IPS DF 4.7 (cell line): ENCODE data around the gene PRSS57.
"Not testable (repeated sequence)": the region's sequence is repeated elsewhere in the genome, so short reads cannot be mapped to it uniquely, and the experiment has no call there.

Experiments used
- DNase-seq: peaks from one replicate; pipeline ENCODE4 v3.0.0-alpha.2; 2013; ENCODE audit warnings: low spot score; ENCODE audit errors: extremely low read depth

Gene PRSS57

DNA sequence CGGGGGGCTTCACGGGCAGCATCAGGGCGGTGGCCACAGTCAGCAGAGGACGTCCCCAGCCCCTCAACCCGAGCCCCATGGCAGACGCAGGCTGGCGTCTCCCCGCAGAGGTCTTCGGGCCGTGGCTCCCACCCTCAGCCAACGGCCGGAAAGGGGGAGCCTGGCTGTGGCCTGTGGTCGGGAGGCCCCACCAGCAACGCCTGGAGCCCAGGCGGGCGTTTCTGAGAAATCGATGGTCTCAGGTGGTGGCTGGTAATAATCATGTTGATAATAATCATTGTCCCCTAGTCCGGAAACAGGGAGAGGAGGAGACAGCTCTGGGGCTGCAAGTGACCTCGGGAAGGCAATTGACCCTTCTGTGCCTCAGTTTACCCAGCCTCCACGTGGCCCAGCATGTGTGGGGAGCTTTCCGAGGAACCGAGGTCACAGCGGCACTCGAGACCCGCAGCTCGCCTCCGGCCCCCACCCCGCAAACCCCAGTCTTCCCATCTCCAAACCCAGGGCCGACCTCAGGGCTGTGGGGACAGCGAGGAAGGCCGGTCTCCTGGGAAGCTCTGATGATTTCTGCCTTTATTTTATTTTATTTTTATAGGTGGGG lies at the start of gene PRSS57:
Gene PRSS57 (minus strand): TSS at position 101 of the 598 bp plus-strand sequence. CDS start 22 bp downstream, at position 79.
- no peak for DNase-seq

DNA sequence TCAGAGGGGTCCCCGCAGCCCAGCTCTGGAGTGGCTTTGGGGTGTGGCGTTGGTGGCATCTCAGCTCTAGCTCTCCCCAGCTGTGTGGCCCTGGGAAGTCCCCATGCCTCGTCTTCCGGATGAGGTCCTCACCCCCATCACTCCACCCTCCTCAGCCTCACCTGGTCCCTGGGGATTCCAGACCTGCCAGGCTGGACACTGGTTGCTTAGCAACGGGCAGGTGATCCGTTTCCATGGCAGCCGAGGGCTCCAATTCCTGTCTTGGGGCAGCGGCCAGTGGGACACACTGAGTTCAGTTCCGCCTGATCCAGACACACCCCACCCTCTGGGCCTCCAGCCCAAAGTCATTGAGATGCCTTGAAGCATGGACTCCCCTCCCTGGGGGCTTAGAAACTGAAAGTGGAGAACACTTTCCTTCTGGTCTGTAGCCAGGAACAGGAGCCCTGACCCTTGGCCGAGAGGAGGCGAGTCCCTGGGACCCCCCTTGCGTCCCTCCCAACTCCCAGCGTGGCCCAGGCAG lies 48.0 kb upstream of the PRSS57 start:
- no peak for DNase-seq

DNA sequence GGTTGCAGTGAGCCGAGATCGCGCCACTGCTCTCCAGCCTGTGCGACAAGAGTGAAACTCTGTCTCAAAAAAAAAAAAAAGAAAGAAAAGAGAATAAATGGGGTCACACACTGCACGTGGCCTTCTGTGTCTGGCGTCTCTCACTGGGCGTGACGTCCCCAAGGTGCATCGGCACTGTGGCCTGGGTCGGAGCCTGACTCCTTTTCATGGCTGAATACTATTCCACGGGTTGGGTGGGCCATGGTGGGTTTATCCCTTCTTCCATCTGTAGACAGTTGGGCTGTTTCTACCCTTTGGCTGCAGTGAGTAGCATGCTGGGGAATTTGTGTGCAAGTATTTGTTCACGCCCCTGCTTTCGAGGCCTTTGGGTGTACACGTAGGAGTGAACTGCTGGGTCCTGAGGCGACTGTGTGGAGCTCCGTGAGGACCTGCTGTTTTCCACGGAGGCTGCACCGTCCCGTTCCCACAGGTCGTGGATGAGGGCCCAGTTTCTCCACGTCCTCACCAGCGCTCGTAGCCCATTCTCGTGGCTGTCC lies 47.4 kb upstream of the PRSS57 start:
- DNase-seq = no peak

DNA sequence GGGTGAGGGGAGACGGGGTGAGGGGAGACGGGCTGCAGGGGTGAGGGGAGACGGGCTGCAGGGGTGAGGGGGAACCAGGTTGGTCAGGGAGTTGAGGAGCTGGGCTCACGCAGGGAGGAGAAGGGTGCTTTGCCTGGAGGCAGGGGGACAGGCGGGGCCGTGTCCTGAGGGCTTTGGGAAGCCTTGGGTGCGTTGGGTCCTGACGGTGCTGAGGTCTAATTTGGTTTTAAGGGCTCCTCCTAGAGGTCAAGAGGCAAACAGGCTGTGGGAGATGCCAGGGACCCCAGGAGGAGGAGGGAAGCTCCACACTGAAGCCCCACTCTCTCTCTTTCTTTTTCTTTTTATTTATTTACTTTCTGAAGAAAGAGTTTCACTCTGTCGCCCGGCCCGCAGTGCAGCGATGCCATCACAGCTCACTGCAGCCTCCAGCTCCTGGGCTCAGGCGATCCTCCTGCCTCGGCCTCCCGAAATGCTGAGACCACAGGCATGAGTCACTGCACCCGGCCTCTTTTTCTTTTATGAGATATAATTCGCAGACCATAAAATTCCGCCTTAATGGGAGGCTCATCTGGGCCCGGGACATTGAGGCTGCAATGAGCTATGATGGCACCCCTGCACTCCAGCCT lies 46.4 kb upstream of the PRSS57 start:
- DNase-seq = no peak

DNA sequence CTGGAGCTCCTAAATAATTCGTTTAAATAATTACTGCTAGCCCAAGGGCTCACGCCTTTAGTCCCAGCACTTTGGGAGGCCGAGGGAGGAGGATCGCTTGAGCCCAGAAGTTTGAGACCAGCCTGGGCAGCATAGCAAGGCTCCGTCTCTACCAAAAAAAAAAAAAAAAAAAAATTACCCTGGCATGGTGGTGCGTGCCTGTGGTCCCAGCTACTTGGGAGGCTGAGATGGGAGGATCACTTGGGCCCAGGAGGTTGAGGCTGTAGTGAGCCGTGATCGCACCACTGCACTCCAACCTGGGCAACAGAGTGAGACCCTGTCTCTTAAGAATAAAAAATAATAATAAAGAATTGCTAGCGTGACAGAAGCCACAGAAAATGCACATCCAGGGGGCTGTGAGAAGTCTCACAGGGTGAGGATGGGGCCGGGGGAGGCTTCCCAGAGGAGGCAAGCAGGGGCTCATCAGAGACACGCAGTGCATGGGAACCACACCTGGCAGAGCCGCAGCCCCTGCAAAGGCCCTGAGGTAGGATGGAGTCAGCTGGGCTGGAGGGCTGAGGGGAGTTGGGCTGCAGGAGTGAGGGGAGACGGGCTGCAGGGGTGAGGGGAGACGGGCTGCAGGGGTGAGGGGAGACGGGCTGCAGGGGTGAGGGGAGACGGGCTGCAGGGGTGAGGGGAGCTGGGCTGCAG lies 45.7 kb upstream of the PRSS57 start:
- DNase-seq = not testable (repeated sequence)

DNA sequence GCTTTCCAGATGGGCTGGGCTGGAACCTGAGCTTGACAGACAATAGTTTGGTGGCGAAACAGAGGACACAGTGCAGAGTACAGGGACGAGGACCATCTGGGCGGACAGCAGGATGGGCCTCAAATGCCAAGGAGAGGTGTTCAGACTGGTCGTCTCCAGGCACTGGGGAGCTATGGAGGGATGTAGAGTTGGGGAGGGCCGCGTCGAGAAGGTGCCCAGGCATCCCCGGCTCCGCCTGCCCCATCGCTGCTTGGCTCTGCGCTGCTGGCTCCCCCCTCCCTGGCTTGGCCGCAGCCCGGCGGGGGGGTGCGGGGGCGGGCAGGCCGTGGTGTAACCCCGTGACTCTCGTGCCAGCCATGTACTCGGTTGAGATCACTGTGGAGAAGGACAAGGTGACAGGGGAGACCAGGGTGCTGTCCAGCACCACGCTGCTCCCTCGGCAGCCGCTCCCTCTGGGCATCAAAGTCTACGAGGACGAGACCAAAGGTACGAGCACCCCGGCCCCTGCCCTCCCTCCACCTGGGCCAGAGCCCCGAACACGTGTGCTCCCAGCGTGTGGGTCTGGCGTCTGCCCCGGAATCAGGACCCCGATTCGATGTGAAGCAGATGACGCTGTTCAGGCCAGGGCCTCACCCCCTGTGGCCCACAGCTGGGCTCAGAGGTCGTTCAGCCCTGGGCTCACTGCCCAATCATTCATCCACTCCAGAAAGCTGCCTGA lies 44.9 kb upstream of the PRSS57 start:
- DNase-seq = no peak

DNA sequence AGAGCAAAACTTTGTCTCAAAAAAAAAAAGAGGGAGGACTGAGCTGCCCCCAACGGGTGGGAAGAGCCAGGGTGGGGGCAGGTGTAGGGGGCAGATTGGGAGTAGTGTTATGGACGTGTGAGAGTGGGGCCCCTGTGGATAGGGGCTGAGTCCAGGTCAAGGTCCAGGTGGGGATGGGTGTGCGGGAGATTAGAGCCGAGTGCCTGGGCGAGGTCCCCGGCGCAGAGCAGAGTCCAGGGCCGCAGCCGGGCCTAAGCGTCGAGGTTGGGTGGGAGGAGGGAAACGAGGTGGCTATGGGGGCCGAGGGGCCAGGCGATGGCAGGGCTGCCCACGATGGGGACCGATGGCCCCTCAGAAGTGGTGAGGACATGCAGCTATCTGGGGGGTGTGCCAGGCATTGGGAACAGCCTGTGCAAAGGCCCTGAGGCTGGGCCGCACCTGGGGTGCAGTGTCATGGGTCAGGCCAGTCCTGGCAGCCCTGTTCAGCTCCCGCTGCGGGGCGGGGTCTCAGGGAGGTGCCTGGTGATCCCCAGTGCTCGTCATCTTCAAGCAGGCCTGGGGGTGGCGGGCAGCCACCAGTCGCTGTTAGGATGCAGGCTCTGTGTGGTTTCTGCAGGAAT lies 43.4 kb upstream of the PRSS57 start:
- no peak for DNase-seq

DNA sequence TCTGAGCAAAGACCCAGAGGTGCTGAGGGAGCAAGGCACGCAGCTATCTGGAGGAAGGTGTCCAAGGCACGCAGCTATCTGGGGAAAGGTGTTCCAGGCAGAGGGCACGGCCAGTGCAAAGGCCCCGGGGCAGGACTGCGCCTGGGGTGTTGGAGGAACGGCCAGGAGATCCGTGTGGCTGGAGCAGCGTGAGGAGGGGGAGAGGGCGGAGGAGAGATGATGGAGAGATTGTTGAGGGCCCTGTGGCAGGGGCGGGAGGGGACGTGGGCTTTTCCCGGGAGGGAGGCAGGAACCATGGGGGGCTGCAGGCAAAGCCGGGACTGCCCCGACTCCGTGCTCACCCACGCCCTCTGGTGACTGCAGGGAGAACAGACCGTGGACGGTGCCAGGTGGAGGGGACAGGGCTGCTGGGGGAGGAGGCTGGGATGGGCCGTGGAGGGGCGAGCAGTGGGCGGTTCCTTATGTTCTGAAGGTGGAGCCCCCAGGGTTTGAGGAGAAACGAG lies 42.4 kb upstream of the PRSS57 start:
- DNase-seq = no peak

DNA sequence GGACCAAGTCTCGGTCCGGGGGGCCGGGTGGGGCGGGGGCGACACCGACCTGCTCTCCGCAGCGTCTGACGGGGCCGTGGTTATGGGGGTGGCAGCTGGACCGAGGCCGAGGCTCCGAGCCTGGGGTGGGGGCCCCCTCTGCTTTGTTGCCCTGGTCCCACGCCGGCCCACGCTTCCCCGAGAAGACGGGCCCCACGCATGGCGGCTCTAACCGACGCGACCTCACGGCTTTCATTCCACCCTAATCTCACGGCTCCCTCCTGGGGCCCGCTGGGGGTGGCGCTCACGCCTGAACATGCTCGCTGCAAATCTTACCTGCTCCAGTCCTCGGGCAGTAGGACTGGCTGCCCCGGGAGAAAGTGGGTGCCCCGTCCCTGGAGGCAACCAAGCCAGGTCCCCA lies 40.9 kb upstream of the PRSS57 start:
- DNase-seq = no peak

DNA sequence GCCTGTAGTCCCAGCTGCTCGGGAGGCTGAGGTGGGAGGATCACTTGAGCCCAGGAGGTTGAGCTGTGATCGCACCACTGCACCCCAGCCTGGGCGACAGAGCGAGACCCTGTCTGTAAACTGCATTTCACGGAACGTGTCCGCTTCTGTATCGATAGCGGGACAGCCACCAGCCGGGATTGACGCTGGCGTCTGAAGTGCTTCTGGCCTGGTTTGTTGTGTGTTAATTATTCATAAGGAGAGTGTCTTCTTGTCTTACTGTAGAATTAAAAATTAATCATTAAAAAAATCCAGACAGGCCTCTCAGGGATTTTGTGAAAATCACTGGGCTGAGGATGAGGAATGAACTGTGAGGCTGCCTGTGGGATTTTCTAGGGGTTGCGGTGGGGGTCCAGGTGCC lies 39.5 kb upstream of the PRSS57 start:
- DNase-seq = no peak

DNA sequence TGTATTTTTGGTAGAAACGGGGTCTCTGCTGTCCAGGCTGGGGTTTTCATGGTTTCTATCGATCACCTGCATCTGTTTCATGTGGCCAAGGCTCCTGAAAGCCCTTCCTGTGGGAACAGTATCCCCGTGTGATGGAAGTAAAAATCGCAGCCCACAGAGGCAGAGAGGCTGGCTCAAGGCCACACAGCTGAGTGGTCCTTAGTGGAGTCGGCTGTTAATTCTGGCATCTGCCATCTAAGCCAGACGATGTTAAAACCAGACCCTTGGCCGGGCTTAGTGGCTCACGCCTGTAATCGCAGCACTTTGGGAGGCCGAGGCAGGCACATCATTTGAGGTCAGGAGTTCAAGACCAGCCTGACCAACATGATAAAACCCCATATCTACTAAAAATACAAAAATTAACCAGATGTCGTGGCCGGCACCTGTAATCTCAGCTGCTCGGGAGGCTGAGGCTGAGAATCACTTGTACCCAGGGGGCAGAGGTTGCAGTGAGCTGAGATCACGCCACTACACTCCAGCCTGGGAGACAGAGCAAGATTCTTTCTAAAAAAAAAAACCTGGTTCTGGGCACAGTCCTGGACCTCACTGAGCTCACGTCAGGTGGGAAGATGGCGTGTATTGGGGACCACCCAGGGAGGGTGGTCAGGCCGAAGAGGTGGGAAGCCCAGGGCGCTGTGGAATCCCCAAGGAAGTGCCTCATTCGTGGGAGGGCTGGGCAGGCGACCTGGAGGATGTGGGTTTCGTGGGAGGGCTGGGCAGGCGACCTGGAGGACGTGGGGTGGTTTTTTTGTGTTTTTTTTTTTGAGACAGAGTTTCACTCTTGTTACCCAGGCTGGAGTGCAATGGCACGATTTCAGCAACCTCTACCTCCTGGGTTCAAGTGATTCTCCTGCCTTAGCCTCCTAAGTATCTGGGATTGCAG lies 37.2 kb upstream of the PRSS57 start:
- DNase-seq = no peak

DNA sequence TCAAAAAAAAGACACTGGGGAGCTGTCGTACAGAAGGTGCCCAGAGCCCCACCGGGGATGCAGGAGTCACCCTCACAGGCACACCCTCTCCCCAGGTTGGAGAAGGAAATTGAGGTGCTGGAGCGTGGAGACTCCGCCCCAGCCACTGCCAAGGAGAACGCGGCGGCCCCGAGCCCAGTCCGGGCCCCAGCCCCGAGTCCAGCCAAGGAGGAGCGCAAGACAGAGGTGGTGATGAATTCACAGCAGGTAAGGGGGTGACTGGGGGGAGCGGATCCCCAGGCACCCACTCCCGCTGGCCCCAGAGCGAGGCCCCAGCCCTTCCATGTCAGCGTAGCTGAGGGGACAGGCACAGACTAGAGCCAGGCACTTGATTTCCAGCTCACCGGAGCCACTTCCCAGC lies 35.7 kb upstream of the PRSS57 start:
- no peak for DNase-seq

DNA sequence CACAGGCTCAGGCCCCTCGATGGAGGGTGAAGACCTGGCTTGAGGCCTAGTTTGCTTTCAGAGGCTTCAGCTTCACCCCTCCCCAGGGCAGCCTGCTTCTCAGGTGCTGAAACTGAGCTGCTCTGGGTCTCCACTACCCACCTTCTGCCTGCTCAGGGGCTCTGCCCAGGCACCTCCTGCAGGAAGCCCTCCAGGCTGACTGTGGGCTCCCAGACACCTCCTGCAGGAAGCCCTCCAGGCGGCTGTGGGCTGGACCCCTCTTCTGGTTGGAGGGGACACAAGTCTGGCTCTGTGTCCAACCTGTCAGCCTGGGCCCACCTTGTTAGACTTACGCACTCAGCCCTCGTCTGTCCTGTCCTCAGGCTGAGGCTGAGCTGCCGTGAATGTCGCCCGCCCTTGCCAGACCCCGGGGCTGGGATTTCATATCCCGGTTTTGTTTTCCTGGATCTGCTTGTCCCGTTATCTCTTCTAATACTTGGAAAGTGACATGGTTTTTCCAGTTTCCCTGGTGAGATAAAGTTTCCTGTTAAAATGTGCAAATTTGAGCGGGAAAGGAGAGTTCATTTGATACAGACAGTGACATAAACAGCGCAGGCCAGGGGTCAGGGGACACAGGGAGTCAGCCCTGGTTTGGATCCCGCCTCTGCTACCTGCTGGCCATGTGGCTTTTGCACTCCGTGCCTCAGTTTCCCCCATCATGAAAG lies 34.9 kb upstream of the PRSS57 start:
- no peak for DNase-seq

DNA sequence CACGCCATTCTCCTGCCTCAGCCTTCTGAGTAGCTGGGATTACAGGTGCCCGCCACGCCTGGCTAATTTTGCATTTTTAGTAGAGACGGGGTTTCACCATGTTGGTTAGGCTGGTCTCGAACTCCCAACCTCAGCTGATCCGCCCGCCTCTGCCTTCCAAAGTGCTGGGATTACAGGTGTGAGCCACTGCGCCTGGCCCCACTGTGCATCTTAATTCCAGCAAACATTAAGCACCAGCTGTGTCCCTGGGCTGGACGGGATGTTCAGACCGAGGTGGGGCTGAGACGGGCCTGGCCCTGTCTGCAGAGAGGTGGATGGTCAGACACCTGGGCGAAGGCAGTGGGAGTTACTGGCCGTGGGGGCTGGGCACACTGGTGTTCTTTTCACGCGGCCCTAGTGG lies 34.3 kb upstream of the PRSS57 start:
- DNase-seq = not testable (repeated sequence)

DNA sequence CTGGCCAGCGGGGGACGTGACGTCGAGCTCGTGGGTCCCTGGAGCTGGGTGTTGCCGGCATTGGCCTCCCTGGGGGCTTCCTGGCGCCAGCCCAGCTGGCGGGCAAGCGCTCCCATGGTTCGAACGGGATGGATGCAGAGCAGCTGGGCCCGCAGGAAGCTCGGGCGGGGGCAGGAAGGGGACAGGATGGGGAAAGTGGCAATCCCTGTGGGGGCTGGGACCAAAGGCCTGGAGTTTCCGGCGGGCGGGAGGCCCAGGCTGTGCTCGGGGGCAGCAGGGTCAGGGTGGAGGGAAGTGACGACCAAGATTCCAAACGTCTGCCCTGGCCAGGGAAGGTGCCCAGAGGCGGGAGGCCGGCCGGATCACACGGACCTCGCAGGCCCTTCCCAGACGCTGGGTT lies 32.8 kb upstream of the PRSS57 start:
- no peak for DNase-seq

DNA sequence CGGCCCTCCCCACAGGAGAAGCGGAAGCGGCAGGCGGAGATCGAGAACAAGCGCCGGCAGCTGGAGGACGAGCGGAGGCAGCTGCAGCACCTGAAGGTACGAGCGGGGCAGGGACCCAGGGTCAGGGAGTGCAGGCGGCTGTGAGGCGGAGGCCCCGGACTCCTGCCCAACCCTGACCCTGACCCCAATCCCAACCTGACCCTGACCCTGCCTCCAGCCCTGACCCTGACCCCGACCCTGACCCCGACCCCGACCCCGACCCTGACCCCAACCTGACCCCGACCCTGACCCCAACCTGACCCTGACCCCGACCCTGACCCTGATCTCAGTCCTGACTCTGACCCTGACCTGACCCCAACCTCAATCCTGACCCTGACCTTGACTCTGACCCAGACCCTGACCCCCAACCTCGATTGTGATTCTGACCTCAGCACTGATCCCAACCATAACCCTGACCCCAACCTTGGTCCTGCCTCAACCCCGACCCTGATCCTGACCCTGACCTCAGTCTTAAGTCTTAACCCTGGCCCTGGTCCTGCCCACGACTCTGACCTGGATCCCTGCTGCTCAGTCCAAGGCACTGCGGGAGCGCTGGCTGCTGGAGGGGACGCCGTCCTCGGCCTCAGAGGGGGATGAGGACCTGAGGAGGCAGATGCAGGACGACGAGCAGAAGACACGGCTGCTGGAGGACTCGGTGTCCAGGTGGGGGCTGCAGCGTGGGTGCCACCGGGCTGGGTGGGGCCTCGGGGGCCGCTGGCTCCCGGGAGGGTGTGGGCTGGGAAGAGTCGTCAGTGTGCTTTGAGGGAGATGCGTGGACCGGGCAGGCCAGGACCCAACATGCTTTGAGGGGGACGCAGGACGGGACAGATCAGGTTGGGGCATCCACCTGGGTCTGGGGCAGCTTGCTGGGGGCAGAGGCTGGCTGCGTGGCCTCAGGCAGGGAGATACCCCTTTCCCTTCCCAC lies 32.0 kb upstream of the PRSS57 start:
- DNase-seq = no peak

DNA sequence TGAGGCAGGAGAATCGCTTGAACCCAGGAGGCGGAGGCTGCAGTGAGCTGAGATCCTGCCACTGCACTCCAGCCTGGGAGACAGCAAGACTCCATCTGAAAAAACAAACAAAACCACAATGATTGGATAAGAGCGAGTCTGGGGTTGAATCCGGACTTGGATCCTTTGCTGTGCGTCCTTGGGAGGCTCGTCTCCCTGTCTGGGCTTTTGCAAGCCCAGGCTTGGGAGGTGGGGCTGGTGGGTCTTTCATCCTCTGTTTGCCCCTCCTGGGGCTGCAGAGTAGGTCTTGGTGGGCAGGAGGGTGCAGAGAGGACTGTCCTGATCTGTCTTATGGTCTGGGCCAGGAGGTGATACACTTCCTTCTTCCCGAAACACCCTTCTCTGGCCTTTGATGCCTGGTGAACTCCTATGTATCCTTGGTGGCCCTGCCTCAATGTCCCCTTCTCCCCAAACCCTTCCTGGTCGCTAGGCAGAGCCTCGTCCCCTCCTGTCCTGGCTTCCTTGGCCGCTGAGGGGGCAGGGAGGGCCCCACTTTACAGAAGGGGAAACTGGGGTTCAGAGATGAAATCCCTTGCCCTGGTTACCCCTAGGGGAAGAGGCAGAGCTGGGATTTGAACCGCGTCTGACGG lies 30.3 kb upstream of the PRSS57 start:
- no peak for DNase-seq

DNA sequence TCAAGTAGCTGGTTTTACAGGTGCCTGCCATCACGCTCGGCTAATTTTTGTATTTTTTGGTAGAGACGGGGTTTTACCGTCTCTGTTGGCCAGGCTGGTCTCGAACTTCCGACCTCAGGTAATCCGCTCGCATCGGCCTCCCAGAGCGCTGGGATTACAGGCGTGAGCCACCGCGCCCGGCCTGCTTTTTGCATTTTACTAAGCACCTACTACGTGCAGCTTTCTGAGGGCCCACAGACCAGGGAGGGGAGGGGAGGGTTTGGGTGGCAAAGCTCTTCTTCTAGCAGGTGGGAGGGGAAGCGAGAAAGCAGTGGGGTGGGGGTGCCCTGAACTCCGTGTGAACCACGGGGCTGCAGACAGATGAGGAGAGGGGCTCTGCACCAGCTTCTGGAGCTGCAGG lies 28.5 kb upstream of the PRSS57 start:
- no peak for DNase-seq
